ENCODE measurements around the gene EEFSEC.

The EEFSEC gene

GRCh38 chr3:128402998-128403397 lies 249.7 kb downstream of the EEFSEC start:
- no peak for DNase-seq

GRCh38 chr3:128404276-128405068 lies 251.2 kb downstream of the EEFSEC start:
- DNase-seq: no peak

GRCh38 chr3:128405554-128406277 lies 252.4 kb downstream of the EEFSEC start:
- DNase-seq: no peak

GRCh38 chr3:128407247-128407646 lies 254.0 kb downstream of the EEFSEC start:
- no peak for DNase-seq

GRCh38 chr3:128408012-128408692 lies 254.9 kb downstream of the EEFSEC start:
- DNase-seq: no peak

- DNase-seq: no peak
Measured at GRCh38 chr3:128408693-128409623, 255.7 kb downstream of the EEFSEC start.

GRCh38 chr3:128409624-128410581 lies 256.6 kb downstream of the EEFSEC start:
- no peak for DNase-seq

- no peak for DNase-seq
Measured at GRCh38 chr3:128410669-128411573, 257.6 kb downstream of the EEFSEC start.

- DNase-seq: no peak
Measured at GRCh38 chr3:128411574-128412064, 258.3 kb downstream of the EEFSEC start.

GRCh38 chr3:128412180-128413002 lies 259.1 kb downstream of the EEFSEC start:
- DNase-seq: no peak

GRCh38 chr3:128413003-128413370 lies 259.7 kb downstream of the EEFSEC start:
- DNase-seq: no peak

GRCh38 chr3:128413413-128414205 lies 260.3 kb downstream of the EEFSEC start:
- DNase-seq: no peak

GRCh38 chr3:128415200-128415772 lies 262.0 kb downstream of the EEFSEC start:
- DNase-seq: no peak

GRCh38 chr3:128415773-128416577 lies 262.7 kb downstream of the EEFSEC start:
- no peak for DNase-seq

- no peak for DNase-seq
Measured at GRCh38 chr3:128416578-128417211, 263.4 kb downstream of the EEFSEC start.

- DNase-seq: no peak
Measured at GRCh38 chr3:128418900-128419299, 265.6 kb downstream of the EEFSEC start.

- DNase-seq: no peak
Measured at GRCh38 chr3:128419311-128419710, 266.0 kb downstream of the EEFSEC start.

Data from NCI-H1048 (cell line).